Nephron (organoid): ENCODE measurements around the gene PTPRN2.
"Not testable (repeated sequence)": the region's sequence is repeated elsewhere in the genome, so short reads cannot be mapped to it uniquely, and the experiment has no call there.

Experiments used
- H3K27ac Mint-ChIP-seq, 3 experiments: 2 replicates each; pipeline ENCODE4 v1.8.0; 2020; ENCODE audit warnings: mixed read lengths in 3 of 3, mild to moderate bottlenecking in 2 of 3, moderate library complexity in 1 of 3
- H3K27me3 Mint-ChIP-seq: 2 replicates; pipeline ENCODE4 v1.8.0; 2021; ENCODE audit warnings: low read depth, mild to moderate bottlenecking, moderate library complexity, mixed read lengths
- H3K36me3 Mint-ChIP-seq: 2 replicates; pipeline ENCODE4 v1.8.0; 2020; ENCODE audit warnings: low read depth, mixed read lengths
- H3K4me1 Mint-ChIP-seq: 2 replicates; pipeline ENCODE4 v1.8.0; 2020; ENCODE audit warnings: mixed read lengths
- H3K4me3 Mint-ChIP-seq, 3 experiments: 2 replicates each; pipeline ENCODE4 v1.8.0; 2020; ENCODE audit warnings: mild to moderate bottlenecking in 3 of 3, mixed read lengths in 3 of 3, moderate library complexity in 2 of 3
- H3K9me3 Mint-ChIP-seq: 2 replicates; pipeline ENCODE4 v1.8.0; 2020; ENCODE audit warnings: mixed read lengths
- CTCF ChIP-seq, 3 experiments: fragments of 200-600 bp; sonication (generic); IDR thresholded peaks; one replicate each; pipeline ENCODE4 v1.5.0; 2021; ENCODE audit warnings: antibody characterized with exemption in 3 of 3; ENCODE audit not compliant: unreplicated experiment in 3 of 3

PTPRN2 gene

GRCh38 chr7:157502701-157503111, 1084.9 kb downstream of the PTPRN2 start:
- Mint-ChIP-seq H3K36me3 (peaks cover 11% of the 10 kb centered on the region), H3K9me3 (peaks cover 28% of the 10 kb centered on the region), H3K27ac (peak overlapping the region in 1 of 3 experiments; percentile 66), H3K4me1 (no peaks in the 10 kb centered on the region), H3K4me3 (no peak overlapping the region), H3K27me3 (peaks cover 21% of the 10 kb centered on the region)
- TF ChIP-seq CTCF (IDR thresholded peaks at IDR 0.05; ENCODE audit: unreplicated experiment in 3 of 3): no peak

- Mint-ChIP-seq H3K4me1 (no peaks in the 10 kb centered on the region), H3K4me3 (no peak overlapping the region), H3K27ac (no peak overlapping the region), H3K27me3 (peaks cover 12% of the 10 kb centered on the region), H3K36me3 (peaks cover 5% of the 10 kb centered on the region), H3K9me3 (peaks cover 20% of the 10 kb centered on the region)
- TF ChIP-seq CTCF (IDR thresholded peaks at IDR 0.05; ENCODE audit: unreplicated experiment in 3 of 3): no peak
Observed at GRCh38 chr7:157501581-157501980, 1086.0 kb downstream of the PTPRN2 start.

- not testable (repeated sequence) for H3K27me3 Mint-ChIP-seq, H3K36me3 Mint-ChIP-seq, H3K4me3 Mint-ChIP-seq
Observed at GRCh38 chr7:157500989-157501540, 1086.6 kb downstream of the PTPRN2 start.

GRCh38 chr7:157500171-157500960, 1087.3 kb downstream of the PTPRN2 start:
- Mint-ChIP-seq H3K9me3 (peaks cover 8% of the 10 kb centered on the region), H3K27ac (no peak overlapping the region), H3K4me1 (no peaks in the 10 kb centered on the region), H3K4me3 (no peak overlapping the region), H3K27me3 (peaks cover 7% of the 10 kb centered on the region), H3K36me3 (peaks cover 4% of the 10 kb centered on the region)
- no peak for TF ChIP-seq CTCF (IDR thresholded peaks at IDR 0.05; ENCODE audit: unreplicated experiment in 3 of 3)

More at GRCh38 chr7:157500989-157501540, 1086.6 kb downstream of the PTPRN2 start:
- H3K9me3 Mint-ChIP-seq: peaks cover 15% of the 10 kb centered on the region
- H3K4me1 Mint-ChIP-seq, H3K27ac Mint-ChIP-seq: not testable (repeated sequence)

GRCh38 chr7:157499835-157500153, 1087.8 kb downstream of the PTPRN2 start:
- no peak for TF ChIP-seq CTCF (IDR thresholded peaks at IDR 0.05; ENCODE audit: unreplicated experiment in 3 of 3)
- H3K27me3 Mint-ChIP-seq: peaks cover 7% of the 10 kb centered on the region
- peaks cover 4% of the 10 kb centered on the region for H3K36me3 Mint-ChIP-seq
- no peaks in the 10 kb centered on the region for H3K4me1 Mint-ChIP-seq
- no peak overlapping the region for H3K27ac Mint-ChIP-seq
- peaks cover 4% of the 10 kb centered on the region for H3K9me3 Mint-ChIP-seq
- H3K4me3 Mint-ChIP-seq: no peak overlapping the region

GRCh38 chr7:157499121-157499834, 1088.3 kb downstream of the PTPRN2 start:
- H3K27me3 Mint-ChIP-seq: peaks cover 8% of the 10 kb centered on the region
- no peaks in the 10 kb centered on the region for H3K4me1 Mint-ChIP-seq
- peaks cover 4% of the 10 kb centered on the region for H3K9me3 Mint-ChIP-seq
- TF ChIP-seq CTCF (IDR thresholded peaks at IDR 0.05; ENCODE audit: unreplicated experiment in 3 of 3): no peak
- no peak overlapping the region for H3K4me3 Mint-ChIP-seq
- H3K36me3 Mint-ChIP-seq: peaks cover 4% of the 10 kb centered on the region
- H3K27ac Mint-ChIP-seq: no peak overlapping the region
